ENCODE measurements around the gene ISYNA1. TPM values are rescaled to one million over a fixed set of nuclear protein-coding genes. Genes with fewer than 3 reads are reported as not detected.
A peak's percentile ranks its signal among the peaks of the same experiment; 100 is the strongest.

ISYNA1 gene
- total and polyA plus RNA-seq, 11 donors: 14.0 to 60.6 (median 24.0) TPM

DNA sequence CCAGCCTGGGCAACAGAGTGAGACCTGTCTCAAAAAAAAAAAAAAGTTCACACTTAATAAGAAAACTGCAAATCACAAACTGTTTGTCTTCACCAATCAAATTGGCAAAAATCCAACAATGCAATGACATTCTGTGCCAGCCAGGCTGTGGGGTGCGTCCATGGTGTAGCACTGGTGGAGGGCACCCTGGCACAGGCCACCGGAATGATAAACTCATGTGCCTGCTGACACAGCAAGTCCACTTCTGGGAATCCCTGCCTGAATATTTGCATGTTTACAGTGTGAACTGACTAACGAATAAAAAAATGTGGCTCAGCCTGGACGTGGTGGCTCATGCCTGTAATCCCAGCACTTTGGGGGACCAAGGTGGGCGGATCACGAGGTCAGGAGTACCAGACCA is 38.9 kb downstream of the ISYNA1 start:
- Histone ChIP-seq H3K27me3 (peaks cover 0 to 18% (median 0%) of the 10 kb centered on the region in 9 donors), H3K9me3 (no peaks in the 10 kb centered on the region), H3K36me3 (peaks cover 0 to 7% (median 0%) of the 10 kb centered on the region in 9 donors), H3K27ac (peak overlapping the region in 1 of 12 donors; percentile 74), H3K4me1 (peaks cover 0 to 53% (median 0%) of the 10 kb centered on the region in 12 donors), H3K4me3 (no peak overlapping the region)
- 49 to 59% (median 57%) methylated on average over 6 of the region's 6 CpGs for WGBS, 4 donors
- intact Hi-C loops (cut with DNase I): loop anchor here in 1 of 10 donors (10.0 kb wide), 1 partner anchor 124 kb away; the partner anchor contains the start of gene IQCN
- DNase-seq: peak in 3 of 5 donors; percentile 28 to 61 (median 50)
- ATAC-seq: peak in 2 of 4 donors; percentile 32 to 49
- TF ChIP-seq POLR2A (IDR thresholded peaks at IDR 0.05): no peak
- TF ChIP-seq, protein P1, sequence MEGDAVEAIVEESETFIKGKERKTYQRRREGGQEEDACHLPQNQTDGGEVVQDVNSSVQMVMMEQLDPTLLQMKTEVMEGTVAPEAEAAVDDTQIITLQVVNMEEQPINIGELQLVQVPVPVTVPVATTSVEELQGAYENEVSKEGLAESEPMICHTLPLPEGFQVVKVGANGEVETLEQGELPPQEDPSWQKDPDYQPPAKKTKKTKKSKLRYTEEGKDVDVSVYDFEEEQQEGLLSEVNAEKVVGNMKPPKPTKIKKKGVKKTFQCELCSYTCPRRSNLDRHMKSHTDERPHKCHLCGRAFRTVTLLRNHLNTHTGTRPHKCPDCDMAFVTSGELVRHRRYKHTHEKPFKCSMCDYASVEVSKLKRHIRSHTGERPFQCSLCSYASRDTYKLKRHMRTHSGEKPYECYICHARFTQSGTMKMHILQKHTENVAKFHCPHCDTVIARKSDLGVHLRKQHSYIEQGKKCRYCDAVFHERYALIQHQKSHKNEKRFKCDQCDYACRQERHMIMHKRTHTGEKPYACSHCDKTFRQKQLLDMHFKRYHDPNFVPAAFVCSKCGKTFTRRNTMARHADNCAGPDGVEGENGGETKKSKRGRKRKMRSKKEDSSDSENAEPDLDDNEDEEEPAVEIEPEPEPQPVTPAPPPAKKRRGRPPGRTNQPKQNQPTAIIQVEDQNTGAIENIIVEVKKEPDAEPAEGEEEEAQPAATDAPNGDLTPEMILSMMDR (IDR thresholded peaks at IDR 0.05): no peak

DNA sequence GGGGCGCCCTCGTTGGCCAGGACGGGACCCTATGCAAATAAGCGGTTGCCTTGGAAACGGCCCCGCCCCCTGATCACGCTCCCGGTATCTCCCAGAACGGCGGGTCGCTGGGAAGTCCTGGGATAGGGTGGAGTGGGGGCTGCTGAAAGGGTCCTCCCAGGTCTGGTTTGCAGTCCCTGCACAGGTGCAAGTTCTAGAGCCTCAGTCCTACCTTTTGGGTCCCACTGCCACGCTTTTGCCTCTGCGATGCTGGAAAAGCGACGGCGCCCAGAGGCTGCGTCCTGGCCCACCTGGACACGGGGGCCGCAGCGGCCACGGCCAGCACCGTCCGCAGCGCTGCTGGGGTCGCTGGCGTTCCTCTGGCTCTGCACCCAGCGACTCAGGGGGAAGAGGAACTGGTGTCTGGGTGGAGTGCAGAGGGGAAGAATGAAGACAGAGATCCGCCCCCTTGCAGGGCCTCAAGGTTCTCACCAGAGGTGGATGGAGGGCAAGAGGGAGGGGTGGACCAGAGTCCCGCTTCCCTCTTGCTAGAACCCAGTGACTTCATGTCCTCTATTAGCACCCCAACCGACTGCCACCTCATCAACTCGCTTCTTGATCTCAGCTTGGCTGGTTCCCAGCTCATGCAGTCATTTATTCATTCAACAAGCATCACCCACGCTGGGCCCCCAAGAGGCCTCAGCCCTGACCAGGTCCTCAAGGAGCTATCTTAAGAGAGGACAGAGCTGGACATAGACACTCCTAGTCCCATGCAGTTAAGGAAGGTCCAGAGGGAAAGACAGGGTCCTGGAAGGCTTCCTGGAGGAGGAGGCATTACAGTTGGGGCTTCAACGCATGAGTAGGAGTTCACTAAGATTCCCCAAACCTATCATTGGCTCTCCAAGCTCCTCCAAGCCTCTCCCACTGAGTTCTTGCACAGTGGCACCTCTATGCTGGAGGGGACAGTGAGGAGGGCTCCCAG is 40.4 kb downstream of the ISYNA1 start, which contains the start of gene LRRC25:
LRRC25 (minus strand) TSS at position 381 of the 961 bp plus-strand sequence. CDS start 659 bp downstream, outside the sequence.
- ATAC-seq (peak in 3 of 4 donors; percentile 47 to 80 (median 64)), DNase-seq (peak in 4 of 5 donors; percentile 32 to 71 (median 58))
- Histone ChIP-seq H3K36me3 (peaks cover 0 to 7% (median 0%) of the 10 kb centered on the region in 9 donors), H3K9me3 (no peaks in the 10 kb centered on the region), H3K4me3 (peak within 1 kb of the TSS in 10 of 12 donors; percentile 9 to 66 (median 42)), H3K4me1 (peaks cover 0 to 46% (median 0%) of the 10 kb centered on the region in 12 donors), H3K27ac (peak within 1 kb of the TSS in 4 of 12 donors; percentile 9 to 85 (median 20)), H3K27me3 (peaks cover 0 to 18% (median 0%) of the 10 kb centered on the region in 9 donors)
- intact Hi-C loops (cut with DNase I): loop anchor here in 1 of 10 donors (10.0 kb wide), 1 partner anchor 123 kb away; the partner anchor contains the start of gene IQCN
- TF ChIP-seq, protein P1 (IDR thresholded peaks at IDR 0.05): no peak
- TF ChIP-seq POLR2A (IDR thresholded peaks at IDR 0.05): no peak
- WGBS, 4 donors: 16 to 30% (median 20%) methylated on average over 14 to 33 of the region's 33 CpGs

DNA sequence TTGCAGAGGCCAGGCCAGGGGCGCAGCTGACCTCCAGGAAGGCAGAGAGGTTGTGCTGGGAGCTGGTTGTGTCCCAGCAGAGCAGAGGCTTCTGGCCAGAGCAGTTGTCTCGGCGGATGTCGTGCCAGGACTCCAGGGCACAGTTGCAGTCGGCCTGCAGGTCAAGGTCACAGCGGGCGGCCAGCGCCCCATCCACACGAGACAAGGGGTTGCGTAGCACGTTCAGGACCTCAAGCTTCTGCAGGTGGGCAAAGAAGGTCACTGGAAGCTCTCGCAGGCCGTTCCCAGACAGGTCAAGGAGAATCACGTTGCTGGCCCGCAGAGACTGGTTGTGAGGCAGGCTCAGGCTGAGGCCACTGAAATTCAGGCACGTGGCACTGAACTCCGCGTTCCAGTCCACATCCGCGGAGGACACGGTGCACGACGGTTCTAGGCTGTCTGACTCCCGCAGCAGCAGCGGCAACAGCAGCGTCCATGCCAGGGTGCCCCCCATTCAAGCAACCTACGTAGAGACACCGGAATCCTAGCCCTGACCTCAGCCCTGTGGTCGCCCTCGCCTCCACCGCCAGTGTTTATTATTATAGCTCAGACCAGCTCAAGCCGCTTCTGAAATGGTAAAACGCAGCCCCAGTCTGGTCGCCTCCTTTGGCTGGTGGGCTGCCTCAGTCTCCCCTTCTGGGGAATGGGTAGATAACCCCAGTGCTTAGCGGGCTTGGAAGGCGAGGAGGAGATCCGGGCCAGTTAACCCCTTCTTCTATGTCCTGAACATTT is 41.3 kb downstream of the ISYNA1 start:
- Histone ChIP-seq H3K27ac (peak overlapping the region in 3 of 12 donors; percentile 9 to 85 (median 25)), H3K4me3 (peak overlapping the region in 10 of 12 donors; percentile 9 to 66 (median 42)), H3K36me3 (peaks cover 0 to 11% (median 0%) of the 10 kb centered on the region in 9 donors), H3K9me3 (no peaks in the 10 kb centered on the region), H3K27me3 (peaks cover 0 to 18% (median 0%) of the 10 kb centered on the region in 9 donors), H3K4me1 (peaks cover 0 to 50% (median 0%) of the 10 kb centered on the region in 12 donors)
- 62 to 73% (median 64%) methylated on average over 30 to 37 of the region's 37 CpGs for WGBS, 4 donors
- intact Hi-C loops (cut with DNase I): loop anchor here in 1 of 10 donors (10.0 kb wide), 1 partner anchor 122 kb away; the partner anchor contains the start of gene IQCN
- TF ChIP-seq, protein P1 (IDR thresholded peaks at IDR 0.05): no peak
- TF ChIP-seq POLR2A (IDR thresholded peaks at IDR 0.05): no peak
- ATAC-seq (peak in 2 of 4 donors; percentile 8 to 31), DNase-seq (no peak)

Measured in heart left ventricle (tissue), 16 donors.